Kidney capillary endothelial cell (primary cell): ENCODE measurements around the gene HSPA1A.

Experiments
- DNase-seq: peaks from one replicate; pipeline ENCODE4 v3.0.0-alpha.2; 2018; ENCODE audit warnings: low spot score

The HSPA1A gene

GRCh38 chr6:31865205-31866118 lies 50.1 kb downstream of the HSPA1A start:
- no peak for DNase-seq
